ENCODE measurements around the gene RNF217.
A peak's percentile ranks its signal among the peaks of the same experiment; 100 is the strongest.

The RNF217 gene

DNA sequence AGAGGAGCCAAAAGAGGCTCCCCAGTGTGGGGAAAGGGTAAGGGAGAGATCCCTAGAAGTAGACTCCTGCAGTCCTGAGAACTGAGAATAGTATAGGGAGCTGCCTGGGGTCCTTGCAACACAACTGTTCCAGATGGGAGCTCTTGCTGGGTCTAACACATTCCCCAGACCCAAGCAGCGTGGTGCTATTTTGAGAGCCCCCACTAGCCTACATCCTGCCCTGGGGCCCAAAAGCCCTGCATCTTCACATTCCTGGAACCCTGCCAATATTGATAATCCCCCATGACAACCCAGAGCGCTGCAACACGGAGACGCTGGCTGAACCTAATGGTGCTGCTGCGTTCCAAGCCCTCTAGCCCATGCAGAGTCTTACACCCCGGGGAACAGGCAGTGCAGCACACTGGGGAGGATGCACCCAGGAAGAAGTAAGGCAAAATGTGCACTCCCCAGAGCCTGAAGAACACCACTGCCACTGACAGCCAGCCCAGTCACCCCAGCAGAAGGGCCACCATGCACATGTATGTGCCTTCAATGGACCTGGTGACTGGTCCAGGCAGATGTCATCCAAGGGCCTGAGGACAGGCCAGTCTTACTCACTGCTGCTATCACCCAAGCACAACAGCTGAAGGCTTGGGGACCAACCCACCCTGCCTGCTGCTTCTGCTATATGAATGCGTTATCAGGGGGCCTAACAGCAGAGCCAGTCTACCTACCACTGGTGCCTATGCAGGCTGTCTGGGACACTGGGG lies 7.0 kb upstream of the RNF217 start:
- H3K4me3 ChIP-seq (ENCODE audit: low read depth, low read length), result no peak overlapping the region
- DNase-seq (ENCODE audit: low read depth), result no peak
- TF ChIP-seq, protein P1, sequence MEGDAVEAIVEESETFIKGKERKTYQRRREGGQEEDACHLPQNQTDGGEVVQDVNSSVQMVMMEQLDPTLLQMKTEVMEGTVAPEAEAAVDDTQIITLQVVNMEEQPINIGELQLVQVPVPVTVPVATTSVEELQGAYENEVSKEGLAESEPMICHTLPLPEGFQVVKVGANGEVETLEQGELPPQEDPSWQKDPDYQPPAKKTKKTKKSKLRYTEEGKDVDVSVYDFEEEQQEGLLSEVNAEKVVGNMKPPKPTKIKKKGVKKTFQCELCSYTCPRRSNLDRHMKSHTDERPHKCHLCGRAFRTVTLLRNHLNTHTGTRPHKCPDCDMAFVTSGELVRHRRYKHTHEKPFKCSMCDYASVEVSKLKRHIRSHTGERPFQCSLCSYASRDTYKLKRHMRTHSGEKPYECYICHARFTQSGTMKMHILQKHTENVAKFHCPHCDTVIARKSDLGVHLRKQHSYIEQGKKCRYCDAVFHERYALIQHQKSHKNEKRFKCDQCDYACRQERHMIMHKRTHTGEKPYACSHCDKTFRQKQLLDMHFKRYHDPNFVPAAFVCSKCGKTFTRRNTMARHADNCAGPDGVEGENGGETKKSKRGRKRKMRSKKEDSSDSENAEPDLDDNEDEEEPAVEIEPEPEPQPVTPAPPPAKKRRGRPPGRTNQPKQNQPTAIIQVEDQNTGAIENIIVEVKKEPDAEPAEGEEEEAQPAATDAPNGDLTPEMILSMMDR (IDR thresholded peaks at IDR 0.05; ENCODE audit: control insufficient read depth, extremely low read depth, insufficient read depth), result no peak

DNA sequence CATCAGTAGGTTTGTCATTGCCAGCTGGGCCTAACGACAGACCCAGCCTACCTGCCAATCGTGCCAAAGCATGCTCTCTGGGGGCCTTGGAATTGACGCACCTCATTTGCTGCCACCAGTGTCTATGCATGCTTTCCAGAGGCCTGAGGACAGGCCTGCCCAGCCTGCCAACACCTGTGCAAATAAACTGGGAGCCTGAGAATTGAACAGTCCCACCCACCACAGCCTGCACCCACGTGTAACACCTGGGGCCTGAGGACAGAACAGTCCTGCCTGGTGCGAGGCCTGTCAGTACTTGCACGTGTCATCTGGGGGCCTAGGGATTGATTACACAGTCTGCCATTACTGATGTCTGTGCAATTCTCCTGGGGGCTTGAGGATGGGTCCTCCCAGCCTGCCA lies 6.2 kb upstream of the RNF217 start:
- TF ChIP-seq, protein P1 (IDR thresholded peaks at IDR 0.05; ENCODE audit: control insufficient read depth, extremely low read depth, insufficient read depth), result no peak
- DNase-seq (ENCODE audit: low read depth), result no peak
- no peak overlapping the region for H3K4me3 ChIP-seq (ENCODE audit: low read depth, low read length)

DNA sequence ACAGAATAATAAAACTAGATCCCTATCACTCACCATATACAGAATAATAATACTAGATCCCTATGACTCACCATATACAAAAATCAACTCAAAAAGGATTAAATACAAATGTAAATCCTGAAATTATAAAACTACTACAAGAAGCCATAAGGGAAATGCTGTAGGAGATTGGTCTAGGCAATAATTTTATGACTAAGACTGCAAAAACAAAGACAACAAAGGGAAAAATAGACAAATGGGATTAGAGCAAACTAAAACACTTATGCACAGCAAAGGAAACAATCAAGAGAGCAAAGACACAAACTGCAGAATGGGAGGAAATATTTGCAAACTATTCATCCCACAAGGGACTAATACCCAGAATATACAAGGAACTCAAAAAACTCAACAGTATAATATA lies 4.1 kb upstream of the RNF217 start:
- TF ChIP-seq, protein P1 (IDR thresholded peaks at IDR 0.05; ENCODE audit: control insufficient read depth, extremely low read depth, insufficient read depth), result no peak
- no peak overlapping the region for H3K4me3 ChIP-seq (ENCODE audit: low read depth, low read length)
- DNase-seq (ENCODE audit: low read depth), result no peak

DNA sequence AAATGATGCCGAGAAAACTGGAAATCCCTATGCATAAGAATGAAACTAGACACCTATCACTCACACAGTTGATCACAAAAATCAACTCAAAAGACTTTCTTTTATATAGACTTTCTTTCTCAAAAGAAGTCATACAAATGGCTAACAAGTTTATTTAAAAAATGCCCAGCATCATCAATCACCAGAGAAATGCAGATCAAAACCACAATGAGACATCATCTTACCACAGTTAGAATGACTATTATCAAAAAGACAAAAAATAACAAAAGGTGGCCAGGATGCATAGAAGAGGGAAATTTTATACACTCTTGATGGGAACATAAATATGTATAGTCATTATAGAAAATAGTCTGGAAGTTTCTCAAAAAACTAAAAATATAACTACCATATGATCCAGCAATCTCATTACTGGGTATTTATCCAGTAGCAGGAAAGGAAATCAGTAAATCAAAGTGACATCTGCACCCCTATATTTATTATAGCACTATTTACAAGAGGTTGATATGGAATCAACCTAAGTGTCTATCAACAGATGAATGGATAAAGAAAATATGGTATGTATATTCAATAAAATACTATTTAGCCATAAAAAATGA lies 3.4 kb upstream of the RNF217 start:
- DNase-seq (ENCODE audit: low read depth), result no peak
- no peak overlapping the region for H3K4me3 ChIP-seq (ENCODE audit: low read depth, low read length)
- TF ChIP-seq, protein P1 (IDR thresholded peaks at IDR 0.05; ENCODE audit: control insufficient read depth, extremely low read depth, insufficient read depth), result no peak

DNA sequence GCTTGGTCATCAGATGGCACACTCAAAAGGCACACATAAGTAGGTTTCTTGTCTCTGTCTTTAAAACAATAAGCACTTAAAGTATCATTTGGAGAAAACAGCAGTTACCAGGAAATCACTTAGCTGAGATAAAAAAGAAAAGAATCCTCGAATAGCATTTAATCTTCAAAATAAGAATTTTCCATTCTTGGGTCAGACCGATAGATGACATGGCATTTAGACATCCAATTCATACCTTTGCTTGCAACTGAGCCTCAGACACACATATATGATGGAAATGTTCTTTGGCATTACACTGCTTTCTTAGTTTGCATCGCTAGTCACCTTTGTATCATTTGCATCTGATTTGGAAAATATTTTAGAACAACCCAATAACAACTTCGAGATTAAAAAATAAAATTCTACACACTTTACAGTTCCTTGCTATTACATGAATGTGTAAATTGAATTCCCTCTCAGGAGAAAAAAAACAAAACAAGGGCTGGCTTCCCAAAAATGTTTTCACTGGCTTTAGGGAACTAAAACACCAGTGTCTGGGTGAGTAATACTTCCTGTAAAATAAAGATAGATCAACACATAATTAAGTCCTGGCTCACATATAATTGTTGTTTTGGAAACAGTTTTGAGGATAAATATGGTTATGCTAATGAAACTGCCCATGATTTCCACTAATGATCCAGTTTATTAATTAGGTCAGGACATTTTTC lies 1.3 kb upstream of the RNF217 start:
- H3K4me3 ChIP-seq (ENCODE audit: low read depth, low read length), result no peak overlapping the region; the same call in 1 of the 2 replicates
- TF ChIP-seq, protein P1 (IDR thresholded peaks at IDR 0.05; ENCODE audit: control insufficient read depth, extremely low read depth, insufficient read depth), result no peak
- DNase-seq (ENCODE audit: low read depth), result no peak

DNA sequence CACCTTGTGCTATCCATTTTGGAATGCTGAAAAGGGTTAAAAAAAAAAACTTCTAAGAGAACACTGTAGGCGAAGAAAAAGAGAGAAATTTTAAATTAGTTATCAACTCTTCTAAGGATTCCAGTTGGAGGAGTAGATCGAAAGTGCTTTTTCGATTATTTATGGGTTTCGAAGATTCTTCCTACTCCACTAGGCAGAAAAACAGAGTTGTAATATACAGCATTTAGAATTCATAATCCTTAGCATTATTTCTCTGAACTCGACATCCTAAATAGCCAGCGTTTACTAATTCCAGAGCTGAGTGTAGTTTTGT lies 817 bp upstream of the RNF217 start:
- TF ChIP-seq, protein P1 (IDR thresholded peaks at IDR 0.05; ENCODE audit: control insufficient read depth, extremely low read depth, insufficient read depth), result no peak
- DNase-seq (ENCODE audit: low read depth), result no peak
- peak overlapping the region; percentile 53 for H3K4me3 ChIP-seq (ENCODE audit: low read depth, low read length)

Measured in LNCaP clone FGC (cell line).